ENCODE measurements around the gene MED25. TPM values are rescaled to one million over a fixed set of nuclear protein-coding genes. Genes with fewer than 3 reads are reported as not detected.

The MED25 gene
- total and polyA plus RNA-seq, 2 of the 4 experiments (the other 2 are of a cell fraction): 4.7 to 38.5 TPM

DNA sequence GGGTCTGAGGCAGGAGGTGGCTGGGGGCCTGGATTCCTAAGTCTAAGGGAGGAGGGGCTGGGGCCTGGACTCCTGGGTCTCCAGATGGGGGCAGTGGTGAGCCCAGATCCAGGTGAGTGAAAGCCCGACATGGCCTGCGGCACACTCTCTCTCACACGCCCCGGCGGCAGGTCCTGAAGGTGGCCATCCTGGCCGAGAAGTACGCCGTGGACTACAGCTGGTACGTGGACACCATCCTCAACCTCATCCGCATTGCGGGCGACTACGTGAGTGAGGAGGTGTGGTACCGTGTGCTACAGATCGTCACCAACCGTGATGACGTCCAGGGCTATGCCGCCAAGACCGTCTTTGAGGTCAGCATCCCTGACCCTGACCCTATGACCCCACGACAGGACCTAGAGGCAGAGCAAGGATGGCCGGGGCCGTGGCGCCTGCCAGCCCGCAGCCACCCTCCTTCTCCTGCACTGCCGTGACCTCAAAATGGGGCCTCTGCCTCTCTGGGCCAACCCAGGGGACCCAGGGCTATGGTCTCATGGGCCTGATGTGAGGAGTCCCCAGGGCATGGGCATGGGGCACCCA lies 18.2 kb upstream of the MED25 start:
- dilution Hi-C loops (cut with HindIII; ENCODE audit: low sequenced_read_pairs, unreplicated experiment): no loop called here
- no peak for TF ChIP-seq MAFK (IDR thresholded peaks at IDR 0.05; ENCODE audit: low read depth, low read length)
- TF ChIP-seq, protein P1, sequence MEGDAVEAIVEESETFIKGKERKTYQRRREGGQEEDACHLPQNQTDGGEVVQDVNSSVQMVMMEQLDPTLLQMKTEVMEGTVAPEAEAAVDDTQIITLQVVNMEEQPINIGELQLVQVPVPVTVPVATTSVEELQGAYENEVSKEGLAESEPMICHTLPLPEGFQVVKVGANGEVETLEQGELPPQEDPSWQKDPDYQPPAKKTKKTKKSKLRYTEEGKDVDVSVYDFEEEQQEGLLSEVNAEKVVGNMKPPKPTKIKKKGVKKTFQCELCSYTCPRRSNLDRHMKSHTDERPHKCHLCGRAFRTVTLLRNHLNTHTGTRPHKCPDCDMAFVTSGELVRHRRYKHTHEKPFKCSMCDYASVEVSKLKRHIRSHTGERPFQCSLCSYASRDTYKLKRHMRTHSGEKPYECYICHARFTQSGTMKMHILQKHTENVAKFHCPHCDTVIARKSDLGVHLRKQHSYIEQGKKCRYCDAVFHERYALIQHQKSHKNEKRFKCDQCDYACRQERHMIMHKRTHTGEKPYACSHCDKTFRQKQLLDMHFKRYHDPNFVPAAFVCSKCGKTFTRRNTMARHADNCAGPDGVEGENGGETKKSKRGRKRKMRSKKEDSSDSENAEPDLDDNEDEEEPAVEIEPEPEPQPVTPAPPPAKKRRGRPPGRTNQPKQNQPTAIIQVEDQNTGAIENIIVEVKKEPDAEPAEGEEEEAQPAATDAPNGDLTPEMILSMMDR (conservative IDR thresholded peaks at IDR 0.05; ENCODE audit: low read depth, low read length): peak; percentile 11; the same call in 1 of the 2 replicates
- CTCF ChIA-PET: no interaction called here

More for the DNA sequence above, 18.2 kb upstream of the MED25 start:
- H3K56ac ChIP-seq (ENCODE audit: extremely low read depth, insufficient read depth, low read length): no peak overlapping the region
- no peak overlapping the region for H2BK15ac ChIP-seq (ENCODE audit: low read depth, low read length)
- H3K23ac ChIP-seq (ENCODE audit: low read depth, low read length): no peak overlapping the region
- no peak overlapping the region for H2BK5ac ChIP-seq (ENCODE audit: low read depth, low read length, poor library complexity, severe bottlenecking)
- H3K4me1 ChIP-seq (ENCODE audit: control insufficient read depth, insufficient read depth, low read length): no peaks in the 10 kb centered on the region; the same call in 1 of the 2 replicates
- H3K14ac ChIP-seq (replicated peaks; ENCODE audit: low read depth, low read length): no peak overlapping the region
- H3K9me3 ChIP-seq (ENCODE audit: control insufficient read depth, insufficient read depth, low read length): no peaks in the 10 kb centered on the region
- no peak overlapping the region for H4K5ac ChIP-seq (ENCODE audit: low read depth, low read length)
- intact Hi-C loops (cut with micrococcal nuclease): loop anchor here (5.0 kb wide), 1 partner anchor 108 kb away; the partner anchor contains the start of gene CPT1C
- H3K79me1 ChIP-seq (ENCODE audit: low read depth in 1 of 2, low read length in 2 of 2): peaks cover 8 to 27% of the 10 kb centered on the region in 2 experiments; a peak in 3 of 4 replicates
- H3K18ac ChIP-seq (ENCODE audit: low read depth, low read length): no peak overlapping the region
- H3K27me3 ChIP-seq (ENCODE audit: control insufficient read depth, insufficient read depth, low read length): no peaks in the 10 kb centered on the region
- no peak for ATAC-seq (ENCODE audit: low read depth)
- no peak overlapping the region for H3K4me3 ChIP-seq (ENCODE audit: insufficient read depth, low read depth, low read length)
- 0 out of 2 replicates have a peak, but pooled peaks cover 4% of the 10 kb centered on the region for H3K9me1 ChIP-seq (ENCODE audit: insufficient read depth, low read length)
- H3K9ac ChIP-seq (ENCODE audit: low read depth, low read length): no peak overlapping the region
- no peak overlapping the region for H2AK5ac ChIP-seq (ENCODE audit: low read depth, low read length)
- no peak for DNase-seq
- 96% methylated on average over 5 of the region's 25 CpGs; no CpG with 5 or more reads in 1 of the 2 experiments for WGBS, 2 experiments (ENCODE audit: extremely low coverage in 2 of 2, insufficient read length in 1 of 2)
- H4K20me1 ChIP-seq (ENCODE audit: insufficient read depth, low read length): peaks cover 14% of the 10 kb centered on the region
- no peak overlapping the region for H3K4ac ChIP-seq (ENCODE audit: low read depth, low read length)
- H2BK120ac ChIP-seq (ENCODE audit: low read depth, low read length): no peak overlapping the region
- in situ Hi-C loops (cut with MboI; ENCODE audit: low sequenced_read_pairs): no loop called here
- no TSS peak for BruUV-seq (replicated peaks)
- POLR2A ChIA-PET (ENCODE audit: unreplicated experiment): no interaction called here
- no peak overlapping the region for H3K4me2 ChIP-seq (ENCODE audit: low read depth, low read length)
- no peak overlapping the region for H4K91ac ChIP-seq (ENCODE audit: insufficient read depth, low read depth, low read length)
- no peak overlapping the region for H2AFZ ChIP-seq (replicated peaks; ENCODE audit: low read length, poor library complexity)
- H2BK20ac ChIP-seq (ENCODE audit: low read depth, low read length): no peak overlapping the region
- H4K8ac ChIP-seq (ENCODE audit: low read depth in 2 of 2, low read length in 2 of 2): no peak overlapping the region
- H3K36me3 ChIP-seq (ENCODE audit: control insufficient read depth, insufficient read depth, low read length): peaks cover 69% of the 10 kb centered on the region
- no peak overlapping the region for H3K27ac ChIP-seq (ENCODE audit: insufficient read depth, low read length)
- no peak overlapping the region for H2AK9ac ChIP-seq (replicated peaks; ENCODE audit: low read depth, low read length, poor library complexity)

All from IMR-90 (cell line).